Measurements from ENCODE around the gene SPIB. TPM values are rescaled to one million over a fixed set of nuclear protein-coding genes. Genes with fewer than 3 reads are reported as not detected.

The SPIB gene
- total and polyA plus RNA-seq, 5 donors from 2014 or later = 0.10 to 0.38 TPM; not detected in 3

- Histone ChIP-seq H3K36me3 (ENCODE audit: control insufficient read depth, insufficient read depth, low read length) (no peaks in the 10 kb centered on the region), H3K27ac (ENCODE audit: insufficient read depth, low read length, poor library complexity, severe bottlenecking) (no peak overlapping the region), H3K27me3 (ENCODE audit: control insufficient read depth, insufficient read depth, low read length) (no peaks in the 10 kb centered on the region), H3K9me3 (ENCODE audit: control insufficient read depth in 2 of 2, low read length in 2 of 2) (no peaks in the 10 kb centered on the region), H3K4me1 (ENCODE audit: control insufficient read depth, insufficient read depth, low read length, poor library complexity, severe bottlenecking) (no peaks in the 10 kb centered on the region), H3K4me3 (ENCODE audit: low read depth, low read length) (no peak overlapping the region)
- ATAC-seq (ENCODE audit: low read depth in 2 of 2) (no peak), DNase-seq (no peak)
- Mint-ChIP-seq H3K9me3 (peaks cover 0 to 1% (median 0%) of the 10 kb centered on the region in 7 donors), H3K36me3 (no peaks in the 10 kb centered on the region), H3K27ac (no peak overlapping the region), H3K27me3 (peaks cover 4% of the 10 kb centered on the region), H3K4me1 (peaks cover 0 to 6% (median 3%) of the 10 kb centered on the region in 4 donors), H3K4me3 (no peak overlapping the region)
Measured at GRCh38 chr19:50451223-50451534, 32.4 kb downstream of the SPIB start.

GRCh38 chr19:50453243-50453642 is 34.5 kb downstream of the SPIB start:
- H3K4me1 ChIP-seq (ENCODE audit: control insufficient read depth, insufficient read depth, low read length, poor library complexity, severe bottlenecking) = no peaks in the 10 kb centered on the region
- peaks cover 0 to 1% (median 0%) of the 10 kb centered on the region in 7 donors for H3K9me3 Mint-ChIP-seq
- no peaks in the 10 kb centered on the region for H3K27me3 ChIP-seq (ENCODE audit: control insufficient read depth, insufficient read depth, low read length)
- no peak for ATAC-seq (ENCODE audit: low read depth in 2 of 2)
- H3K36me3 ChIP-seq (ENCODE audit: control insufficient read depth, insufficient read depth, low read length) = no peaks in the 10 kb centered on the region
- H3K27ac ChIP-seq (ENCODE audit: insufficient read depth, low read length, poor library complexity, severe bottlenecking) = no peak overlapping the region
- no peak overlapping the region for H3K4me3 ChIP-seq (ENCODE audit: low read depth, low read length)
- H3K27me3 Mint-ChIP-seq = peaks cover 4% of the 10 kb centered on the region
- no peaks in the 10 kb centered on the region for H3K36me3 Mint-ChIP-seq
- DNase-seq = no peak
- no peaks in the 10 kb centered on the region for H3K9me3 ChIP-seq (ENCODE audit: control insufficient read depth in 2 of 2, low read length in 2 of 2)
- no peak overlapping the region for H3K4me3 Mint-ChIP-seq
- peaks cover 0 to 6% (median 4%) of the 10 kb centered on the region in 4 donors for H3K4me1 Mint-ChIP-seq
- H3K27ac Mint-ChIP-seq = no peak overlapping the region

- no peak overlapping the region for H3K27ac ChIP-seq (ENCODE audit: insufficient read depth, low read length, poor library complexity, severe bottlenecking)
- no peak overlapping the region for H3K4me3 ChIP-seq (ENCODE audit: low read depth, low read length)
- no peaks in the 10 kb centered on the region for H3K27me3 ChIP-seq (ENCODE audit: control insufficient read depth, insufficient read depth, low read length)
- DNase-seq (no peak), ATAC-seq (ENCODE audit: low read depth in 2 of 2) (no peak)
- Mint-ChIP-seq H3K27me3 (peaks cover 8% of the 10 kb centered on the region), H3K4me3 (no peak overlapping the region), H3K4me1 (peaks cover 2 to 6% (median 4%) of the 10 kb centered on the region in 4 donors), H3K36me3 (no peaks in the 10 kb centered on the region), H3K27ac (no peak overlapping the region), H3K9me3 (peaks cover 0 to 1% (median 0%) of the 10 kb centered on the region in 7 donors)
- no peaks in the 10 kb centered on the region for H3K36me3 ChIP-seq (ENCODE audit: control insufficient read depth, insufficient read depth, low read length)
- no peaks in the 10 kb centered on the region for H3K9me3 ChIP-seq (ENCODE audit: control insufficient read depth in 2 of 2, low read length in 2 of 2)
- no peaks in the 10 kb centered on the region for H3K4me1 ChIP-seq (ENCODE audit: control insufficient read depth, insufficient read depth, low read length, poor library complexity, severe bottlenecking)
Measured at GRCh38 chr19:50455992-50456391, 37.3 kb downstream of the SPIB start.

- H3K27me3 Mint-ChIP-seq = peaks cover 4% of the 10 kb centered on the region
- H3K36me3 ChIP-seq (ENCODE audit: control insufficient read depth, insufficient read depth, low read length) = no peaks in the 10 kb centered on the region
- H3K27me3 ChIP-seq (ENCODE audit: control insufficient read depth, insufficient read depth, low read length) = no peaks in the 10 kb centered on the region
- H3K9me3 ChIP-seq (ENCODE audit: control insufficient read depth in 2 of 2, low read length in 2 of 2) = no peaks in the 10 kb centered on the region
- H3K36me3 Mint-ChIP-seq = no peaks in the 10 kb centered on the region
- no peak for DNase-seq
- H3K27ac ChIP-seq (ENCODE audit: insufficient read depth, low read length, poor library complexity, severe bottlenecking) = no peak overlapping the region
- H3K9me3 Mint-ChIP-seq = peaks cover 0 to 1% (median 0%) of the 10 kb centered on the region in 7 donors
- H3K4me1 Mint-ChIP-seq = peaks cover 1 to 7% (median 4%) of the 10 kb centered on the region in 4 donors
- no peak overlapping the region for H3K4me3 Mint-ChIP-seq
- H3K4me1 ChIP-seq (ENCODE audit: control insufficient read depth, insufficient read depth, low read length, poor library complexity, severe bottlenecking) = peaks cover 5% of the 10 kb centered on the region
- ATAC-seq (ENCODE audit: low read depth in 2 of 2) = no peak
- no peak overlapping the region for H3K4me3 ChIP-seq (ENCODE audit: low read depth, low read length)
- no peak overlapping the region for H3K27ac Mint-ChIP-seq
Measured at GRCh38 chr19:50457300-50457699, 38.6 kb downstream of the SPIB start.

- Mint-ChIP-seq H3K27me3 (peaks cover 4% of the 10 kb centered on the region), H3K9me3 (peaks cover 0 to 1% (median 0%) of the 10 kb centered on the region in 7 donors), H3K36me3 (no peaks in the 10 kb centered on the region), H3K4me1 (peaks cover 0 to 7% (median 5%) of the 10 kb centered on the region in 4 donors), H3K4me3 (no peak overlapping the region), H3K27ac (no peak overlapping the region)
- Histone ChIP-seq H3K27me3 (ENCODE audit: control insufficient read depth, insufficient read depth, low read length) (no peaks in the 10 kb centered on the region), H3K36me3 (ENCODE audit: control insufficient read depth, insufficient read depth, low read length) (no peaks in the 10 kb centered on the region), H3K9me3 (ENCODE audit: control insufficient read depth in 2 of 2, low read length in 2 of 2) (no peaks in the 10 kb centered on the region), H3K4me3 (ENCODE audit: low read depth, low read length) (no peak overlapping the region), H3K27ac (ENCODE audit: insufficient read depth, low read length, poor library complexity, severe bottlenecking) (no peak overlapping the region), H3K4me1 (ENCODE audit: control insufficient read depth, insufficient read depth, low read length, poor library complexity, severe bottlenecking) (peaks cover 5% of the 10 kb centered on the region)
- ATAC-seq (ENCODE audit: low read depth in 2 of 2) (no peak), DNase-seq (no peak)
Measured at GRCh38 chr19:50458396-50459066, 39.8 kb downstream of the SPIB start.

GRCh38 chr19:50459067-50459456 is 40.3 kb downstream of the SPIB start:
- H3K4me1 Mint-ChIP-seq = peaks cover 0 to 7% (median 5%) of the 10 kb centered on the region in 4 donors
- peaks cover 0 to 2% (median 0%) of the 10 kb centered on the region in 7 donors for H3K9me3 Mint-ChIP-seq
- H3K27ac ChIP-seq (ENCODE audit: insufficient read depth, low read length, poor library complexity, severe bottlenecking) = no peak overlapping the region
- no peaks in the 10 kb centered on the region for H3K27me3 ChIP-seq (ENCODE audit: control insufficient read depth, insufficient read depth, low read length)
- ATAC-seq (ENCODE audit: low read depth in 2 of 2) = no peak
- no peak for DNase-seq
- H3K27ac Mint-ChIP-seq = no peak overlapping the region
- no peaks in the 10 kb centered on the region for H3K36me3 Mint-ChIP-seq
- no peaks in the 10 kb centered on the region for H3K9me3 ChIP-seq (ENCODE audit: control insufficient read depth in 2 of 2, low read length in 2 of 2)
- peaks cover 4% of the 10 kb centered on the region for H3K27me3 Mint-ChIP-seq
- peaks cover 5% of the 10 kb centered on the region for H3K4me1 ChIP-seq (ENCODE audit: control insufficient read depth, insufficient read depth, low read length, poor library complexity, severe bottlenecking)
- H3K4me3 ChIP-seq (ENCODE audit: low read depth, low read length) = no peak overlapping the region
- H3K36me3 ChIP-seq (ENCODE audit: control insufficient read depth, insufficient read depth, low read length) = no peaks in the 10 kb centered on the region
- no peak overlapping the region for H3K4me3 Mint-ChIP-seq

- Histone ChIP-seq H3K9me3 (ENCODE audit: control insufficient read depth in 2 of 2, low read length in 2 of 2) (no peaks in the 10 kb centered on the region), H3K27me3 (ENCODE audit: control insufficient read depth, insufficient read depth, low read length) (no peaks in the 10 kb centered on the region), H3K36me3 (ENCODE audit: control insufficient read depth, insufficient read depth, low read length) (no peaks in the 10 kb centered on the region), H3K27ac (ENCODE audit: insufficient read depth, low read length, poor library complexity, severe bottlenecking) (no peak overlapping the region), H3K4me1 (ENCODE audit: control insufficient read depth, insufficient read depth, low read length, poor library complexity, severe bottlenecking) (peaks cover 5% of the 10 kb centered on the region), H3K4me3 (ENCODE audit: low read depth, low read length) (no peak overlapping the region)
- Mint-ChIP-seq H3K9me3 (peaks cover 0 to 2% (median 0%) of the 10 kb centered on the region in 7 donors), H3K36me3 (no peaks in the 10 kb centered on the region), H3K27me3 (peaks cover 4% of the 10 kb centered on the region), H3K4me3 (no peak overlapping the region), H3K4me1 (peaks cover 0 to 7% (median 5%) of the 10 kb centered on the region in 4 donors), H3K27ac (no peak overlapping the region)
- no peak for ATAC-seq (ENCODE audit: low read depth in 2 of 2)
- no peak for DNase-seq
Measured at GRCh38 chr19:50459638-50460037, 40.9 kb downstream of the SPIB start.

- Histone ChIP-seq H3K36me3 (ENCODE audit: control insufficient read depth, insufficient read depth, low read length) (no peaks in the 10 kb centered on the region), H3K9me3 (ENCODE audit: control insufficient read depth in 2 of 2, low read length in 2 of 2) (no peaks in the 10 kb centered on the region), H3K4me1 (ENCODE audit: control insufficient read depth, insufficient read depth, low read length, poor library complexity, severe bottlenecking) (peaks cover 5% of the 10 kb centered on the region), H3K4me3 (ENCODE audit: low read depth, low read length) (no peak overlapping the region), H3K27me3 (ENCODE audit: control insufficient read depth, insufficient read depth, low read length) (no peaks in the 10 kb centered on the region), H3K27ac (ENCODE audit: insufficient read depth, low read length, poor library complexity, severe bottlenecking) (no peak overlapping the region)
- H3K4me1 Mint-ChIP-seq = peaks cover 0 to 7% (median 5%) of the 10 kb centered on the region in 4 donors
- H3K36me3 Mint-ChIP-seq = no peaks in the 10 kb centered on the region
- peaks cover 0 to 2% (median 0%) of the 10 kb centered on the region in 7 donors for H3K9me3 Mint-ChIP-seq
- no peak overlapping the region for H3K4me3 Mint-ChIP-seq
- ATAC-seq (ENCODE audit: low read depth in 2 of 2) = peak in 1 of 2 donors; percentile 51
- peak overlapping the region in 1 of 3 donors; percentile 72 for H3K27ac Mint-ChIP-seq
- DNase-seq = peak in 1 of 3 donors; percentile 44
- peaks cover 4% of the 10 kb centered on the region for H3K27me3 Mint-ChIP-seq
Measured at GRCh38 chr19:50460161-50460765, 41.5 kb downstream of the SPIB start.
